A549 (cell line): ENCODE data around the gene SRMS. TPM values are rescaled to one million over a fixed set of nuclear protein-coding genes. Genes with fewer than 3 reads are reported as not detected.

Experiments used
- ATAC-seq, 2 experiments: fragments of 200-7000 bp in 1 of 2; fragments of >200 bp in 1 of 2; cut with Nextera tagmentation in 1 of 2; cut with Tn5 transposase in 1 of 2; 3 replicates each; pipeline versions ENCODE4 v1.8.0 to v1.9.1; 2018 to 2020; ENCODE audit warnings: mild to moderate bottlenecking in 1 of 2, moderate library complexity in 1 of 2
- CTCF ChIA-PET: fragments of 300-600 bp; sonication (Branson Sonifier 250); formaldehyde crosslinking; extraction: SDS; loops from one replicate; lab custom pipeline; 2021; ENCODE audit warnings: antibody characterized with exemption, inconsistent platforms; lab: Yijun Ruan, JAX
- POLR2A ChIA-PET: fragments of 350-600 bp; formaldehyde crosslinking; extraction: SDS; loops from one replicate; lab custom pipeline; 2021; ENCODE audit warnings: antibody characterized with exemption, inconsistent platforms; lab: Yijun Ruan, JAX
- DNase-seq, 2 experiments: peaks; one replicate each; pipeline versions ENCODE4 v3.0.0 to v3.0.0-alpha.2; 2011 to 2016; ENCODE audit warnings: low read depth in 1 of 2, low spot score in 1 of 2
- FAIRE-seq: peaks from 2 replicates; lab custom pipeline; 2011; peaks lifted over from hg19 to GRCh38; lab: Jason Lieb, UNC
- H3K27ac ChIP-seq, 2 experiments: fragments of >200 bp; sonication (Bioruptor Twin); formaldehyde crosslinking; 3 replicates each; pipeline ENCODE4 v1.5.1; 2016 to 2017
- H3K4me1 ChIP-seq: fragments of >200 bp; sonication (Bioruptor Twin); formaldehyde crosslinking; 3 replicates; pipeline ENCODE4 v1.6.1; 2016
- H3K4me2 ChIP-seq: fragments of >200 bp; sonication (Bioruptor Twin); formaldehyde crosslinking; 3 replicates; pipeline ENCODE4 v1.6.1; 2016
- H3K4me3 ChIP-seq: fragments of >200 bp; sonication (Bioruptor Twin); formaldehyde crosslinking; 3 replicates; pipeline ENCODE4 v1.5.1; 2016
- H3K9me3 ChIP-seq: fragments of >200 bp; sonication (Bioruptor Twin); formaldehyde crosslinking; 3 replicates; pipeline ENCODE4 v1.6.1; 2016
- ATOH8 ChIP-seq: fragments of 250-450 bp; sonication (Bioruptor Pico); IDR thresholded peaks from 2 replicates; pipeline ENCODE4 v1.5.0; 2020; ENCODE audit warnings: low read depth, mild to moderate bottlenecking, moderate library complexity
- CHD4 ChIP-seq: fragments of 200-600 bp; sonication (generic); IDR thresholded peaks from 2 replicates; pipeline ENCODE4 v1.6.1; 2016; ENCODE audit warnings: antibody characterized with exemption, mild to moderate bottlenecking, borderline replicate concordance
- EP300 ChIP-seq, 2 experiments: fragments of >200 bp; sonication (Bioruptor Twin); formaldehyde crosslinking; IDR thresholded peaks; 2 replicates in 1 of 2; 3 replicates in 1 of 2; pipeline ENCODE4 v1.6.1; 2016 to 2017
- FOXS1 ChIP-seq: fragments of 250-450 bp; sonication (Bioruptor Pico); IDR thresholded peaks from 2 replicates; pipeline ENCODE4 v1.5.0; 2020; ENCODE audit warnings: mild to moderate bottlenecking, moderate library complexity
- HOXB5 ChIP-seq: fragments of 250-450 bp; sonication (Bioruptor Pico); IDR thresholded peaks from 2 replicates; pipeline ENCODE4 v1.5.0; 2020; ENCODE audit warnings: mild to moderate bottlenecking, moderate library complexity
- JUNB ChIP-seq: fragments of >200 bp; sonication (Bioruptor Twin); formaldehyde crosslinking; IDR thresholded peaks from 2 replicates; pipeline ENCODE4 v1.6.1; 2016
- MAX ChIP-seq: IDR thresholded peaks from 2 replicates; pipeline ENCODE4 v1.6.1; 2012
- NPAS2 ChIP-seq: fragments of 250-450 bp; sonication (Bioruptor Pico); IDR thresholded peaks from 2 replicates; pipeline ENCODE4 v1.8.0; 2022; ENCODE audit warnings: mild to moderate bottlenecking, moderate library complexity, borderline replicate concordance
- PBX3 ChIP-seq: IDR thresholded peaks from 2 replicates; pipeline ENCODE4 v1.6.1; 2012
- PHF8 ChIP-seq: fragments of 200-600 bp; sonication (generic); IDR thresholded peaks from 2 replicates; pipeline ENCODE4 v1.6.1; 2016; ENCODE audit warnings: low read depth, mild to moderate bottlenecking, antibody characterized with exemption, moderate library complexity, borderline replicate concordance
- POLR2A ChIP-seq: IDR thresholded peaks from 2 replicates; pipeline ENCODE4 v1.6.1; 2012; ENCODE audit warnings: mild to moderate bottlenecking, low read length
- SMC3 ChIP-seq: fragments of >200 bp; sonication (Bioruptor Twin); formaldehyde crosslinking; IDR thresholded peaks from 3 replicates; pipeline ENCODE4 v1.6.1; 2018; ENCODE audit warnings: inconsistent platforms
- TFCP2L1 ChIP-seq: fragments of 250-450 bp; sonication (Bioruptor Pico); IDR thresholded peaks from 2 replicates; pipeline ENCODE4 v1.5.0; 2021; ENCODE audit warnings: mild to moderate bottlenecking
- USF2 ChIP-seq: fragments of 450-650 bp; IDR thresholded peaks from 2 replicates; pipeline ENCODE4 v1.6.1; 2014; ENCODE audit warnings: antibody characterized with exemption
- ZC3H11A ChIP-seq: fragments of 450-650 bp; IDR thresholded peaks from 2 replicates; pipeline ENCODE4 v1.6.1; 2014; ENCODE audit warnings: antibody characterized with exemption, mild to moderate bottlenecking
- ZFP36 ChIP-seq: fragments of 450-650 bp; IDR thresholded peaks from 2 replicates; pipeline ENCODE4 v1.6.1; 2014; ENCODE audit warnings: borderline replicate concordance; ENCODE audit not compliant: partially characterized antibody
- WGBS: methylation state at CpG from one replicate; pipeline ENCODE4 v1.1.6; 2017; ENCODE audit errors: missing lambda C conversion rate; 5-methylcytosine and 5-hydroxymethylcytosine counted together
- polyA plus RNA-seq, 4 experiments: library from polyadenylated mRNA; depleted of rRNA in 3 of 4; stranded (reverse); fragments of >200 nt; fragmentation: RNase III in 1 of 4; extraction: RNeasy Plus Mini Kit Qiagen cat#74134 plus additional on column Dnase treatment in 1 of 4; gene quantifications; 2 replicates in 3 of 4; 3 replicates in 1 of 4; pipeline ENCODE4 v1.2.3, GENCODE V29; 2011 to 2017

The SRMS gene
- polyA plus RNA-seq, 2 of the 4 experiments (the other 2 are of a cell fraction), result not detected

GRCh38 chr20:63494420-63495166, 53.0 kb downstream of the SRMS start:
- H3K4me2 ChIP-seq, result no peak overlapping the region
- DNase-seq (no peak), ATAC-seq (no peak), FAIRE-seq (no peak)
- TF ChIP-seq NPAS2 (no peak), ZC3H11A (no peak), USF2 (no peak), EP300 (IDR thresholded peaks at IDR 0.05) (no peak), MAX (no peak), POLR2A (no peak), ZFP36 (no peak), ATOH8 (no peak), HOXB5 (no peak)
- peaks cover 26% of the 10 kb centered on the region for H3K4me1 ChIP-seq
- H3K9me3 ChIP-seq, result no peaks in the 10 kb centered on the region
- no peak overlapping the region for H3K4me3 ChIP-seq
- ChIA-PET CTCF (interaction anchor here (0.9 to 2.1 kb wide), 5 partner anchors 25 to 271 kb away, joined by 3 to 6 read pairs (median 3); partner anchors contain the start of gene PPDPF), POLR2A (interaction anchor here (1.5 kb wide), 1 partner anchor 26 kb away, joined by 12 read pairs; the partner anchor contains the start of gene PPDPF)
- WGBS, result 93% methylated on average over 40 of the region's 51 CpGs
- no peak overlapping the region for H3K27ac ChIP-seq

- Histone ChIP-seq H3K9me3 (no peaks in the 10 kb centered on the region), H3K27ac (no peak overlapping the region), H3K4me1 (peaks cover 22% of the 10 kb centered on the region), H3K4me2 (no peak overlapping the region), H3K4me3 (no peak overlapping the region)
- FAIRE-seq (no peak), ATAC-seq (no peak), DNase-seq (no peak)
- TF ChIP-seq JUNB, result no peak
- CTCF ChIA-PET, result interaction anchor here (0.9 to 2.1 kb wide), 6 partner anchors 9 to 271 kb away, joined by 3 to 6 read pairs (median 3); partner anchors contain the start of gene PPDPF
- WGBS, result 91% methylated on average over 4 of the region's 7 CpGs
- POLR2A ChIA-PET, result interaction anchor here (1.5 kb wide), 1 partner anchor 27 kb away, joined by 12 read pairs; the partner anchor contains the start of gene PPDPF
These were observed 53.5 kb downstream of the SRMS start for GRCh38 chr20:63494084-63494419.

GRCh38 chr20:63493563-63494020, 54.0 kb downstream of the SRMS start:
- no peak overlapping the region for H3K4me2 ChIP-seq
- CTCF ChIA-PET, result interaction anchor here (0.8 to 2.1 kb wide), 6 partner anchors 9 to 270 kb away, joined by 3 to 6 read pairs (median 3); partner anchors contain the start of gene PPDPF
- POLR2A ChIA-PET, result interaction anchor here (1.5 kb wide), 1 partner anchor 27 kb away, joined by 12 read pairs; the partner anchor contains the start of gene PPDPF

GRCh38 chr20:63492982-63493381, 54.6 kb downstream of the SRMS start:
- 94% methylated on average over 14 of the region's 14 CpGs for WGBS
- no peaks in the 10 kb centered on the region for H3K9me3 ChIP-seq
- ATAC-seq, result no peak
- FAIRE-seq, result no peak
- H3K4me2 ChIP-seq, result no peak overlapping the region
- CTCF ChIA-PET, result interaction anchor here (0.8 to 2.1 kb wide), 4 partner anchors 10 to 72 kb away, joined by 3 to 6 read pairs (median 4); partner anchors contain the start of gene PPDPF
- no peak overlapping the region for H3K4me3 ChIP-seq
- H3K27ac ChIP-seq, result no peak overlapping the region
- POLR2A ChIA-PET, result interaction anchor here (1.5 kb wide), 1 partner anchor 28 kb away, joined by 12 read pairs; the partner anchor contains the start of gene PPDPF
- peaks cover 19% of the 10 kb centered on the region for H3K4me1 ChIP-seq
- TF ChIP-seq TFCP2L1 (CRISPR knock-in tag), result no peak
- TF ChIP-seq NPAS2, result no peak
- no peak for TF ChIP-seq JUNB
- no peak for TF ChIP-seq SMC3
- TF ChIP-seq PBX3, result no peak
- TF ChIP-seq FOXS1 (CRISPR knock-in tag), result no peak
- no peak for TF ChIP-seq CHD4
- DNase-seq, result no peak

More at GRCh38 chr20:63493563-63494020, 54.0 kb downstream of the SRMS start:
- H3K27ac ChIP-seq, result no peak overlapping the region
- DNase-seq, result no peak
- no peak overlapping the region for H3K4me3 ChIP-seq
- FAIRE-seq, result no peak
- H3K9me3 ChIP-seq, result no peaks in the 10 kb centered on the region
- ATAC-seq, result no peak
- no peak for TF ChIP-seq PHF8
- WGBS, result 67% methylated on average over 6 of the region's 13 CpGs
- H3K4me1 ChIP-seq, result peaks cover 22% of the 10 kb centered on the region
